IMR-90 (cell line): ENCODE data around the gene SLC8A1. TPM values are rescaled to one million over a fixed set of nuclear protein-coding genes. Genes with fewer than 3 reads are reported as not detected.

Source experiments
- ATAC-seq: fragments of 200-7000 bp; cut with Tn5 transposase; 2 replicates; pipeline ENCODE4 v1.9.1; 2020; ENCODE audit warnings: low read depth, mild to moderate bottlenecking, moderate library complexity
- BruUV-seq: library from RNA; stranded (reverse); fragments of 400-500 nt; replicated peaks from 2 replicates; lab custom pipeline; 2021; lab: Mats Ljungman, UMichigan
- CTCF ChIA-PET: fragments of 300-600 bp; formaldehyde crosslinking; extraction: SDS; loops from one replicate; lab custom pipeline; 2021; ENCODE audit warnings: antibody characterized with exemption; lab: Yijun Ruan, JAX
- POLR2A ChIA-PET: fragments of 300-600 bp; sonication (Branson Sonifier 250); formaldehyde crosslinking; loops from one replicate; lab custom pipeline; 2022; ENCODE audit warnings: antibody characterized with exemption; ENCODE audit not compliant: unreplicated experiment; lab: Charles Lee
- DNase-seq: peaks from one replicate; pipeline ENCODE4 v3.0.0; 2013
- H2AFZ ChIP-seq: replicated peaks from 2 replicates; pipeline ENCODE3; 2013; ENCODE audit warnings: low read length, mild to moderate bottlenecking; ENCODE audit not compliant: poor library complexity
- H2AK5ac ChIP-seq: 2 replicates; pipeline ENCODE4 v1.6.1; 2013; ENCODE audit warnings: low read depth, low read length, inconsistent platforms
- H2AK9ac ChIP-seq: replicated peaks from 2 replicates; pipeline ENCODE3; 2013; ENCODE audit warnings: mild to moderate bottlenecking, low read depth, low read length, moderate library complexity; ENCODE audit not compliant: poor library complexity
- H2BK120ac ChIP-seq: 2 replicates; pipeline ENCODE4 v1.6.1; 2013; ENCODE audit warnings: low read depth, low read length, inconsistent platforms
- H2BK15ac ChIP-seq: 3 replicates; pipeline ENCODE4 v1.6.1; 2013; ENCODE audit warnings: low read depth, low read length, inconsistent platforms
- H2BK20ac ChIP-seq: 2 replicates; pipeline ENCODE4 v1.6.1; 2013; ENCODE audit warnings: low read depth, mild to moderate bottlenecking, inconsistent platforms, low read length, moderate library complexity
- H2BK5ac ChIP-seq: 2 replicates; pipeline ENCODE4 v1.6.1; 2013; ENCODE audit warnings: mild to moderate bottlenecking, low read depth, low read length, inconsistent platforms; ENCODE audit not compliant: poor library complexity, severe bottlenecking
- H3K14ac ChIP-seq: replicated peaks from 2 replicates; pipeline ENCODE4 v1.6.1; 2013; ENCODE audit warnings: low read depth, low read length, inconsistent platforms
- H3K18ac ChIP-seq: 2 replicates; pipeline ENCODE4 v1.6.1; 2013; ENCODE audit warnings: low read depth, low read length, control low read depth
- H3K23ac ChIP-seq: 2 replicates; pipeline ENCODE4 v1.6.1; 2013; ENCODE audit warnings: low read depth, low read length, inconsistent platforms
- H3K27ac ChIP-seq: 2 replicates; pipeline ENCODE4 v1.5.1; 2013; ENCODE audit warnings: mild to moderate bottlenecking, control low read depth, low read length; ENCODE audit not compliant: insufficient read depth
- H3K27me3 ChIP-seq: 2 replicates; pipeline ENCODE4 v1.6.1; 2013; ENCODE audit warnings: low read length; ENCODE audit not compliant: control insufficient read depth, insufficient read depth
- H3K36me3 ChIP-seq: 2 replicates; pipeline ENCODE4 v1.6.1; 2013; ENCODE audit warnings: low read length, mixed read lengths; ENCODE audit not compliant: control insufficient read depth, insufficient read depth
- H3K4ac ChIP-seq: 2 replicates; pipeline ENCODE4 v1.6.1; 2013; ENCODE audit warnings: low read depth, low read length, inconsistent platforms
- H3K4me1 ChIP-seq: 2 replicates; pipeline ENCODE4 v1.6.1; 2013; ENCODE audit warnings: low read length, mixed read lengths; ENCODE audit not compliant: control insufficient read depth, insufficient read depth
- H3K4me2 ChIP-seq: 2 replicates; pipeline ENCODE4 v1.6.1; 2013; ENCODE audit warnings: low read depth, mild to moderate bottlenecking, control low read depth, low read length, moderate library complexity
- H3K4me3 ChIP-seq: 2 replicates; pipeline ENCODE4 v1.5.1; 2013; ENCODE audit warnings: low read depth, mild to moderate bottlenecking, control low read depth, low read length, moderate library complexity; ENCODE audit not compliant: insufficient read depth
- H3K56ac ChIP-seq: 2 replicates; pipeline ENCODE4 v1.6.1; 2013; ENCODE audit warnings: low read length, inconsistent platforms; ENCODE audit not compliant: insufficient read depth; ENCODE audit errors: extremely low read depth
- H3K79me1 ChIP-seq, 2 experiments: 2 replicates each; pipeline ENCODE4 v1.6.1; 2013; ENCODE audit warnings: low read length in 2 of 2, inconsistent platforms in 1 of 2, low read depth in 1 of 2
- H3K9ac ChIP-seq: 2 replicates; pipeline ENCODE4 v1.6.1; 2013; ENCODE audit warnings: low read depth, low read length, control low read depth
- H3K9me1 ChIP-seq: 2 replicates; pipeline ENCODE4 v1.6.1; 2013; ENCODE audit warnings: low read length, inconsistent platforms; ENCODE audit not compliant: insufficient read depth
- H3K9me3 ChIP-seq: 2 replicates; pipeline ENCODE4 v1.6.1; 2013; ENCODE audit warnings: low read length; ENCODE audit not compliant: control insufficient read depth, insufficient read depth
- H4K20me1 ChIP-seq: 2 replicates; pipeline ENCODE4 v1.6.1; 2013; ENCODE audit warnings: low read length, inconsistent platforms; ENCODE audit not compliant: insufficient read depth
- H4K5ac ChIP-seq: 2 replicates; pipeline ENCODE4 v1.6.1; 2013; ENCODE audit warnings: mild to moderate bottlenecking, low read depth, low read length, control low read depth
- H4K8ac ChIP-seq, 2 experiments: 2 replicates each; pipeline ENCODE4 v1.6.1; 2013; ENCODE audit warnings: low read depth in 2 of 2, low read length in 2 of 2, control low read depth in 1 of 2, inconsistent platforms in 1 of 2
- H4K91ac ChIP-seq: 2 replicates; pipeline ENCODE4 v1.6.1; 2013; ENCODE audit warnings: low read depth, low read length, inconsistent platforms; ENCODE audit not compliant: insufficient read depth
- BHLHE40 ChIP-seq: fragments of 150-350 bp; IDR thresholded peaks from 2 replicates; pipeline ENCODE4 v1.6.1; 2016; ENCODE audit warnings: mild to moderate bottlenecking, low read depth, low read length
- CEBPB ChIP-seq: IDR thresholded peaks from 2 replicates; pipeline ENCODE4 v1.6.1; 2012; ENCODE audit warnings: low read depth, low read length, improper control_type of control experiment
- CHD1 ChIP-seq: IDR thresholded peaks from 2 replicates; pipeline ENCODE4 v1.6.1; 2012; ENCODE audit warnings: low read depth, low read length, improper control_type of control experiment
- ELK1 ChIP-seq: fragments of 150-350 bp; IDR thresholded peaks from 2 replicates; pipeline ENCODE4 v1.6.1; 2016; ENCODE audit warnings: low read depth, mild to moderate bottlenecking, low read length, moderate library complexity, borderline replicate concordance
- FOS ChIP-seq: fragments of 150-350 bp; IDR thresholded peaks from 2 replicates; pipeline ENCODE4 v1.6.1; 2016; ENCODE audit warnings: low read depth, low read length
- MAFK ChIP-seq: IDR thresholded peaks from 2 replicates; pipeline ENCODE4 v1.6.1; 2012; ENCODE audit warnings: low read depth, low read length, improper control_type of control experiment
- MAZ ChIP-seq: IDR thresholded peaks from 2 replicates; pipeline ENCODE4 v1.6.1; 2012; ENCODE audit warnings: low read depth, mild to moderate bottlenecking, low read length, improper control_type of control experiment, moderate library complexity, borderline replicate concordance
- MXI1 ChIP-seq: IDR thresholded peaks from 2 replicates; pipeline ENCODE4 v1.6.1; 2012; ENCODE audit warnings: low read depth, mild to moderate bottlenecking, low read length, moderate library complexity, borderline replicate concordance
- NFE2L2 ChIP-seq: fragments of 150-350 bp; IDR thresholded peaks from 2 replicates; pipeline ENCODE4 v1.6.1; 2016; ENCODE audit warnings: low read depth, mild to moderate bottlenecking, low read length
- POLR2A ChIP-seq: IDR thresholded peaks from 2 replicates; pipeline ENCODE4 v1.6.1; 2012; ENCODE audit warnings: mild to moderate bottlenecking, low read depth, low read length
- RCOR1 ChIP-seq: IDR thresholded peaks from 2 replicates; pipeline ENCODE4 v1.6.1; 2012; ENCODE audit warnings: mild to moderate bottlenecking, low read length, improper control_type of control experiment; ENCODE audit not compliant: insufficient replicate concordance
- RFX5 ChIP-seq: IDR thresholded peaks from 2 replicates; pipeline ENCODE4 v1.8.0; 2012; ENCODE audit warnings: low read depth, mild to moderate bottlenecking, low read length, moderate library complexity
- SMC3 ChIP-seq: fragments of 150-350 bp; IDR thresholded peaks from 2 replicates; pipeline ENCODE4 v1.6.1; 2016; ENCODE audit warnings: low read depth, mild to moderate bottlenecking, antibody characterized with exemption, low read length, moderate library complexity
- USF2 ChIP-seq: fragments of 150-350 bp; IDR thresholded peaks from 2 replicates; pipeline ENCODE4 v1.6.1; 2017; ENCODE audit warnings: mild to moderate bottlenecking, antibody characterized with exemption, low read length, low read depth
- WGBS, 2 experiments: methylation state at CpG; one replicate each; pipeline versions ENCODE4 v1.1.5 to v1.1.7; 2013; ENCODE audit warnings: missing lambda C conversion rate in 2 of 2; ENCODE audit not compliant: insufficient read length in 1 of 2; ENCODE audit errors: extremely low coverage in 2 of 2; 5-methylcytosine and 5-hydroxymethylcytosine counted together
- dilution Hi-C: fragments of 300-500 bp; cut with HindIII; formaldehyde crosslinking; loops from one replicate; pipeline ENCODE4 v1.14.3; 2018; ENCODE audit warnings: low sequenced_read_pairs; ENCODE audit not compliant: unreplicated experiment
- in situ Hi-C: fragments of 300-500 bp; cut with MboI; formaldehyde crosslinking; loops from 3 replicates; pipeline ENCODE4 v1.14.3; 2019; ENCODE audit warnings: low sequenced_read_pairs, inconsistent platforms, mixed read lengths
- intact Hi-C: fragments of 100-400 bp; cut with micrococcal nuclease; formaldehyde crosslinking; loops from 2 replicates; pipeline ENCODE4 v1.10.0; 2022
- polyA plus RNA-seq, 3 experiments: library from polyadenylated mRNA; depleted of rRNA; stranded (reverse); fragments of >200 nt; gene quantifications; 2 replicates each; pipeline ENCODE4 v1.2.3, GENCODE V29; 2012; ENCODE audit warnings: low replicate concordance in 1 of 3
- total RNA-seq: library from RNA; depleted of rRNA; stranded (reverse); fragments of >200 nt; gene quantifications from 2 replicates; pipeline ENCODE4 v1.2.3, GENCODE V29; 2012

The SLC8A1 gene
- total and polyA plus RNA-seq, 2 of the 4 experiments (the other 2 are of a cell fraction), result 7.7 to 57.0 TPM

GRCh38 chr2:40403233-40403836 lies 48.6 kb downstream of the SLC8A1 start:
- no peak overlapping the region for H3K56ac ChIP-seq
- H3K4me2 ChIP-seq, result peak overlapping the region; percentile 35; the same call in 1 of the 2 replicates
- no CpG with 5 or more reads among the region's 4 CpGs for WGBS, 2 experiments
- peaks cover 9% of the 10 kb centered on the region for H3K4me1 ChIP-seq
- H3K27me3 ChIP-seq, result no peaks in the 10 kb centered on the region
- H4K8ac ChIP-seq, result peak overlapping the region in 1 of 2 experiments; percentile 22; a peak in 3 of 4 replicates
- H3K27ac ChIP-seq, result peak overlapping the region; percentile 40; the same call in 1 of the 2 replicates
- dilution Hi-C loops, result no loop called here
- peak overlapping the region; percentile 91 for H2BK5ac ChIP-seq
- H3K79me1 ChIP-seq, result peaks cover 23 to 40% of the 10 kb centered on the region in 2 experiments
- H4K20me1 ChIP-seq, result no peaks in the 10 kb centered on the region
- ChIA-PET CTCF (interaction anchor here (0.5 to 0.9 kb wide), 3 partner anchors 10 to 46 kb away, joined by 3 read pairs; no protein-coding TSS in a partner anchor), POLR2A (no interaction called here)
- intact Hi-C loops, result no loop called here
- H3K23ac ChIP-seq, result no peak overlapping the region
- no peak overlapping the region for H3K9ac ChIP-seq
- H4K91ac ChIP-seq, result no peak overlapping the region
- ATAC-seq (peak; percentile 76), DNase-seq (peak; percentile 91)
- H3K9me3 ChIP-seq, result no peaks in the 10 kb centered on the region
- TF ChIP-seq POLR2A (no peak), ELK1 (no peak), CHD1 (no peak), FOS (peak; percentile 52; the same call in 1 of the 2 replicates), SMC3 (0 out of 2 replicates have a peak, but pooled peaks have one; percentile 14), RFX5 (no peak), MAZ (no peak), MAFK (0 out of 2 replicates have a peak, but pooled peaks have one; percentile 34), RCOR1 (no peak), MXI1 (no peak), NFE2L2 (peak; percentile 87), USF2 (no peak), BHLHE40 (0 out of 2 replicates have a peak, but pooled peaks have one; percentile 9), CEBPB (peak; percentile 97)
- BruUV-seq, result no TSS peak
- no peak overlapping the region for H2AK5ac ChIP-seq
- H3K18ac ChIP-seq, result peak overlapping the region; percentile 29; the same call in 1 of the 2 replicates
- H3K4me3 ChIP-seq, result no peak overlapping the region
- H3K36me3 ChIP-seq, result no peaks in the 10 kb centered on the region
- peaks cover 6% of the 10 kb centered on the region; the same call in 1 of the 2 replicates for H3K9me1 ChIP-seq
- no peak overlapping the region for H3K4ac ChIP-seq
- H3K14ac ChIP-seq, result no peak overlapping the region
- no peak overlapping the region for H2AFZ ChIP-seq
- in situ Hi-C loops, result no loop called here
- no peak overlapping the region; the same call in 1 of the 2 replicates for H4K5ac ChIP-seq
- peak overlapping the region; percentile 10; the same call in 1 of the 2 replicates for H2BK20ac ChIP-seq
- H2BK120ac ChIP-seq, result peak overlapping the region; percentile 8; the same call in 1 of the 2 replicates
- no peak overlapping the region for H2AK9ac ChIP-seq
- H2BK15ac ChIP-seq, result no peak overlapping the region
